ENCODE data around the gene FRMD5. TPM values are rescaled to one million over a fixed set of nuclear protein-coding genes. Genes with fewer than 3 reads are reported as not detected.

Gene FRMD5
- total and polyA plus RNA-seq, 2 experiments from 2014 or later = 5.9 to 10.1 TPM

- TF ChIP-seq CTCF (conservative IDR thresholded peaks at IDR 0.05; ENCODE audit: low read depth in 2 of 2) (no peak), EZH2 (IDR thresholded peaks at IDR 0.05; ENCODE audit: low read depth, unreplicated experiment) (no peak), NANOG (IDR thresholded peaks at IDR 0.05; ENCODE audit: borderline replicate concordance) (no peak), ZNF462 (CRISPR knock-in tag; IDR thresholded peaks at IDR 0.05) (no peak), JUNB (IDR thresholded peaks at IDR 0.05; ENCODE audit: unreplicated experiment) (no peak), EZH2phosphoT487 (IDR thresholded peaks at IDR 0.05; ENCODE audit: unreplicated experiment) (no peak), POLR2AphosphoS5 (IDR thresholded peaks at IDR 0.05; ENCODE audit: low read depth) (no peak), STAT1 (IDR thresholded peaks at IDR 0.05; ENCODE audit: unreplicated experiment) (no peak)
Observed at GRCh38 chr15:43900996-43901395, 294.1 kb downstream of the FRMD5 start (continued).

- Mint-ChIP-seq H3K4me3 (no peak overlapping the region), H3K27ac (peak overlapping the region; percentile 50; the same call in 1 of the 2 replicates), H3K9me3 (no peaks in the 10 kb centered on the region), H3K4me1 (peaks cover 20% of the 10 kb centered on the region; the same call in 2 of the 3 replicates), H3K27me3 (ENCODE audit: insufficient read depth, low read depth, poor library complexity) (peaks cover 1% of the 10 kb centered on the region), H3K36me3 (ENCODE audit: low read depth) (peaks cover 11% of the 10 kb centered on the region; the same call in 2 of the 3 replicates)
- H3K27ac ChIP-seq (ENCODE audit: low read depth) = no peak overlapping the region
- H4K20me1 ChIP-seq (replicated peaks; ENCODE audit: insufficient read depth) = no peaks in the 10 kb centered on the region
- no peak overlapping the region for H3K4me3 ChIP-seq
- no peak overlapping the region for H2AFZ ChIP-seq
- H3K4me1 ChIP-seq (ENCODE audit: insufficient read depth) = peaks cover 6% of the 10 kb centered on the region
- H3F3A ChIP-seq (replicated peaks; ENCODE audit: low read depth) = no peaks in the 10 kb centered on the region
- no peak for ATAC-seq
- no peaks in the 10 kb centered on the region for H3K27me3 ChIP-seq (ENCODE audit: insufficient read depth)
- DNase-seq (ENCODE audit: low spot score) = no peak
- H3K4me2 ChIP-seq = no peak overlapping the region
- H3K79me2 ChIP-seq (replicated peaks; ENCODE audit: insufficient read depth) = no peaks in the 10 kb centered on the region
- H3K36me3 ChIP-seq (ENCODE audit: insufficient read depth) = no peaks in the 10 kb centered on the region
- no peaks in the 10 kb centered on the region for H3K9me2 ChIP-seq (ENCODE audit: insufficient read depth)
- no peak for TF ChIP-seq POLR2AphosphoS5 (IDR thresholded peaks at IDR 0.05; ENCODE audit: low read depth)
- no peak for TF ChIP-seq ETS1 (IDR thresholded peaks at IDR 0.05)
- no peak for TF ChIP-seq NANOG (IDR thresholded peaks at IDR 0.05; ENCODE audit: borderline replicate concordance)
- TF ChIP-seq EZH2 (IDR thresholded peaks at IDR 0.05; ENCODE audit: low read depth, unreplicated experiment) = no peak
- no peak for TF ChIP-seq REST (IDR thresholded peaks at IDR 0.05; ENCODE audit: unreplicated experiment)
Observed at GRCh38 chr15:43899928-43900327, 295.1 kb downstream of the FRMD5 start.

All from GM23338 (cell line).